ENCODE data around the gene CAMTA1.

CAMTA1 gene

GRCh38 chr1:7403265-7404045, 618.2 kb downstream of the CAMTA1 start:
- POLR2A ChIA-PET: no interaction called here
- CTCF ChIA-PET: interaction anchor here (0.6 kb wide), 1 partner anchor 855 kb away, joined by 3 read pairs; no protein-coding TSS in a partner anchor
- TF ChIP-seq SP1 (IDR thresholded peaks at IDR 0.05) (no peak), PKNOX1 (IDR thresholded peaks at IDR 0.05) (no peak), BHLHE40 (IDR thresholded peaks at IDR 0.05; ENCODE audit: borderline replicate concordance) (no peak), L3MBTL2 (conservative IDR thresholded peaks at IDR 0.05) (no peak), FOXM1 (IDR thresholded peaks at IDR 0.05; ENCODE audit: borderline replicate concordance) (no peak), CTBP1 (IDR thresholded peaks at IDR 0.05; ENCODE audit: borderline replicate concordance) (no peak), HDGF (IDR thresholded peaks at IDR 0.05; ENCODE audit: borderline replicate concordance) (no peak), LEF1 (IDR thresholded peaks at IDR 0.05; ENCODE audit: borderline replicate concordance) (no peak)
- no peak for DNase-seq (ENCODE audit: extremely low spot score)

- DNase-seq (ENCODE audit: extremely low spot score): no peak
- TF ChIP-seq NFRKB (IDR thresholded peaks at IDR 0.05) (no peak), FOXK2 (IDR thresholded peaks at IDR 0.05) (no peak), PKNOX1 (IDR thresholded peaks at IDR 0.05) (no peak), SP1 (IDR thresholded peaks at IDR 0.05) (no peak), L3MBTL2 (conservative IDR thresholded peaks at IDR 0.05) (no peak), ZNF384 (IDR thresholded peaks at IDR 0.05) (no peak), BHLHE40 (IDR thresholded peaks at IDR 0.05; ENCODE audit: borderline replicate concordance) (no peak), LEF1 (IDR thresholded peaks at IDR 0.05; ENCODE audit: borderline replicate concordance) (no peak), SUZ12 (IDR thresholded peaks at IDR 0.05) (no peak), ARNT (IDR thresholded peaks at IDR 0.05) (no peak), FOXA1 (IDR thresholded peaks at IDR 0.05) (no peak)
- CTCF ChIA-PET: interaction anchor here (0.6 kb wide), 1 partner anchor 855 kb away, joined by 3 read pairs; no protein-coding TSS in a partner anchor
- POLR2A ChIA-PET: no interaction called here
These were observed 618.9 kb downstream of the CAMTA1 start for GRCh38 chr1:7404046-7404742.

- TF ChIP-seq HDGF (IDR thresholded peaks at IDR 0.05; ENCODE audit: borderline replicate concordance): no peak
- no peak for TF ChIP-seq CTBP1 (IDR thresholded peaks at IDR 0.05; ENCODE audit: borderline replicate concordance)
- no peak for TF ChIP-seq PKNOX1 (IDR thresholded peaks at IDR 0.05)
- TF ChIP-seq LEF1 (IDR thresholded peaks at IDR 0.05; ENCODE audit: borderline replicate concordance): no peak
- TF ChIP-seq ELF4 (IDR thresholded peaks at IDR 0.05): no peak
- TF ChIP-seq FOXA1 (IDR thresholded peaks at IDR 0.05): no peak
- no peak for TF ChIP-seq ARNT (IDR thresholded peaks at IDR 0.05)
- no peak for TF ChIP-seq SUZ12 (IDR thresholded peaks at IDR 0.05)
- no peak for TF ChIP-seq BHLHE40 (IDR thresholded peaks at IDR 0.05; ENCODE audit: borderline replicate concordance)
- no peak for TF ChIP-seq NFRKB (IDR thresholded peaks at IDR 0.05)
- no peak for TF ChIP-seq ZNF384 (IDR thresholded peaks at IDR 0.05)
- no peak for TF ChIP-seq FOXK2 (IDR thresholded peaks at IDR 0.05)
- no peak for TF ChIP-seq SP1 (IDR thresholded peaks at IDR 0.05)
- no peak for TF ChIP-seq FOXM1 (IDR thresholded peaks at IDR 0.05; ENCODE audit: borderline replicate concordance)
- TF ChIP-seq L3MBTL2 (conservative IDR thresholded peaks at IDR 0.05): no peak
- TF ChIP-seq TARDBP (IDR thresholded peaks at IDR 0.05): no peak
- no peak for DNase-seq (ENCODE audit: extremely low spot score)
- ChIA-PET CTCF (no interaction called here), POLR2A (no interaction called here)
These were observed 620.7 kb downstream of the CAMTA1 start for GRCh38 chr1:7405844-7406500.

GRCh38 chr1:7406641-7407543, 621.6 kb downstream of the CAMTA1 start:
- no peak for DNase-seq (ENCODE audit: extremely low spot score)
- CTCF ChIA-PET: no interaction called here
- TF ChIP-seq SUZ12 (IDR thresholded peaks at IDR 0.05) (no peak), HDGF (IDR thresholded peaks at IDR 0.05; ENCODE audit: borderline replicate concordance) (no peak), PKNOX1 (IDR thresholded peaks at IDR 0.05) (no peak), FOXA1 (IDR thresholded peaks at IDR 0.05) (no peak), LEF1 (IDR thresholded peaks at IDR 0.05; ENCODE audit: borderline replicate concordance) (no peak), FOXK2 (IDR thresholded peaks at IDR 0.05) (no peak), FOXM1 (IDR thresholded peaks at IDR 0.05; ENCODE audit: borderline replicate concordance) (no peak), TARDBP (IDR thresholded peaks at IDR 0.05) (no peak), ZNF384 (IDR thresholded peaks at IDR 0.05) (no peak)
- POLR2A ChIA-PET: no interaction called here
